AG09309 (cell line): ENCODE measurements around the gene WNT9A.
"Not testable (repeated sequence)": the region's sequence is repeated elsewhere in the genome, so short reads cannot be mapped to it uniquely, and the experiment has no call there.

Experiments
- DNase-seq: peaks from one replicate; pipeline ENCODE4 v3.0.0-alpha.2; 2010; ENCODE audit warnings: low read depth
- H3K4me3 ChIP-seq: 2 replicates; pipeline ENCODE4 v1.5.1; 2011; ENCODE audit warnings: mild to moderate bottlenecking, low read depth, low read length, moderate library complexity; ENCODE audit not compliant: control insufficient read depth
- TF ChIP-seq, protein P1 (sequence below): IDR thresholded peaks from 2 replicates; pipeline ENCODE4 v1.5.1; 2011; ENCODE audit warnings: mild to moderate bottlenecking, low read depth, low read length, inconsistent platforms; ENCODE audit not compliant: insufficient read depth, control insufficient read depth; ENCODE audit errors: missing control alignments

Gene WNT9A, protein sequence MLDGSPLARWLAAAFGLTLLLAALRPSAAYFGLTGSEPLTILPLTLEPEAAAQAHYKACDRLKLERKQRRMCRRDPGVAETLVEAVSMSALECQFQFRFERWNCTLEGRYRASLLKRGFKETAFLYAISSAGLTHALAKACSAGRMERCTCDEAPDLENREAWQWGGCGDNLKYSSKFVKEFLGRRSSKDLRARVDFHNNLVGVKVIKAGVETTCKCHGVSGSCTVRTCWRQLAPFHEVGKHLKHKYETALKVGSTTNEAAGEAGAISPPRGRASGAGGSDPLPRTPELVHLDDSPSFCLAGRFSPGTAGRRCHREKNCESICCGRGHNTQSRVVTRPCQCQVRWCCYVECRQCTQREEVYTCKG

DNA sequence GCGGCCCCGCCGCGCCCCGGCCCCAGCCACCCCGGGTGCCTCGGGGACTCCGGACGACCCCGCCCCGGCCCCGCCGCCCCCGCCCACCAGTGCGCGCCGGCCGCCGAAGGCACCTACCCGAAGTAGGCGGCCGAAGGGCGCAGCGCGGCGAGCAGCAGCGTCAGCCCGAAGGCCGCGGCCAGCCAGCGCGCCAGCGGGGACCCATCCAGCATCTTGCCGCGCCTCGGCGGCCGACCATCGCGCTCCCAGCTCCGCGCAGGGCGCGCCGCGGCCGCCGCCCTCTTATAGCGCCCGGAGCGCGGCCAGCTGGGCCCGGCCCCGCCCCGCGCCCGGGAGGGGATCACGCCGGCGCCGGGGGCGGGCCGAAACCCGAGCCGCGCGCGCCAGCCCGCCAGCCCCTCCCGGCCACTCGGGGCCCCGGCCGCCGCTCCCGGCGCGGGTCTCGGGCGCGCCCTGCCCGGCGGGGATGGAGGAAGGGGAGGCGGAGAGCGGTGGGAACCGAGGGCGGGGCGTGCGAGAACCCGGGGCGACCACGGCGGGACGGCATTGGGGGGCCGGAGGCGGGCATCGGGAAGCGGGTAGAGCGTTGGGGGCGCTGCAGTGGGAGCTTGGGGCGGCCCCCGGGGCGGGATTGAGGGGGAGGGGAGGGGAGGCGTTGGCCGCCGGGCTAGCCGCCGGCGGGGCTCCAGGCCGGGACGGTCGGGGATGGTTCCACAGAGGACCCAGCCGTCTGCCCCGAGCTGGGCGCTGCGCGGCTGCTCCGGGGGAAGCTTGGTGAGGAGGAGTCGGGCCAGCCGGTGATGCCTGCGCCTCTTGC lies at the start of gene WNT9A:
WNT9A (minus strand) TSS at position 257 of the 817 bp plus-strand sequence; CDS start at position 212, 45 bp downstream.
- peak within 1 kb of the TSS; percentile 50 for H3K4me3 ChIP-seq
- TF ChIP-seq, protein P1, sequence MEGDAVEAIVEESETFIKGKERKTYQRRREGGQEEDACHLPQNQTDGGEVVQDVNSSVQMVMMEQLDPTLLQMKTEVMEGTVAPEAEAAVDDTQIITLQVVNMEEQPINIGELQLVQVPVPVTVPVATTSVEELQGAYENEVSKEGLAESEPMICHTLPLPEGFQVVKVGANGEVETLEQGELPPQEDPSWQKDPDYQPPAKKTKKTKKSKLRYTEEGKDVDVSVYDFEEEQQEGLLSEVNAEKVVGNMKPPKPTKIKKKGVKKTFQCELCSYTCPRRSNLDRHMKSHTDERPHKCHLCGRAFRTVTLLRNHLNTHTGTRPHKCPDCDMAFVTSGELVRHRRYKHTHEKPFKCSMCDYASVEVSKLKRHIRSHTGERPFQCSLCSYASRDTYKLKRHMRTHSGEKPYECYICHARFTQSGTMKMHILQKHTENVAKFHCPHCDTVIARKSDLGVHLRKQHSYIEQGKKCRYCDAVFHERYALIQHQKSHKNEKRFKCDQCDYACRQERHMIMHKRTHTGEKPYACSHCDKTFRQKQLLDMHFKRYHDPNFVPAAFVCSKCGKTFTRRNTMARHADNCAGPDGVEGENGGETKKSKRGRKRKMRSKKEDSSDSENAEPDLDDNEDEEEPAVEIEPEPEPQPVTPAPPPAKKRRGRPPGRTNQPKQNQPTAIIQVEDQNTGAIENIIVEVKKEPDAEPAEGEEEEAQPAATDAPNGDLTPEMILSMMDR: no peak
- DNase-seq: no peak

DNA sequence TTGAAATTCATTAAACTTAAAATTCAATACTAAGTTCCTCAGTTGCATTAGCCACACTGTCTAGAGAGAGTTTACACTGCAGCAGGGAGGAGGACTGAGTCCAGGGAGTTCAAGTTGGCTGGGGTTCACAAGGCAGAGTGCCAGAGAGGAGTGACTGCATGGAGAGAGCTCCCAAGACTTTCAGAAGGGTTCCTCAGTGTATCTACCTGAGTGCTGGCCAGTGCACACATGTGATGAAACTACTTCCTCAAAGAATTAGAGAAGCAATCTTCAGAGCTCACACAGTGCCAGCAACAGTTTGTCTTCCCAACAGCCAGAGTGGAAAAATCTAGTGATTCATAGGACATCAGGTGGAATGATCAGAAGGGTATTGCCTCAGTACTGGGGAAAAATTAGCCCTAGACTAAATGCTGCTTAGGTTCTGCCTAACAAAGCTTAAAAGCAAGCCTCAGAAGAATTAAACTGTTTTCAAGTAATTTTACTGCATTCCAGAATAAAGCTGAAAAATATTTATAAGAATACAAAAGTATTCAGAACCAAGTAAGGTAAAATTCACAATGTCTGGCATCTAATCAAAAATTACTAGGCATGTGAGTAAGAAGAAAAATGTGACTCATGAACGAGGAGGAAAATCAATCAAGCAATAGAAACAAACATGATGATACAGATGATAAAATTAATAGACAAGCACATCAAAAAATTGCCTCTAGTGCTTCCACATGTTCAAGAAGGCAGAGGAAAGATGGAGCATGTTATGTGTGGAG lies 48.6 kb upstream of the WNT9A start:
- H3K4me3 ChIP-seq: no peak overlapping the region
- DNase-seq: no peak
- TF ChIP-seq, protein P1: no peak

DNA sequence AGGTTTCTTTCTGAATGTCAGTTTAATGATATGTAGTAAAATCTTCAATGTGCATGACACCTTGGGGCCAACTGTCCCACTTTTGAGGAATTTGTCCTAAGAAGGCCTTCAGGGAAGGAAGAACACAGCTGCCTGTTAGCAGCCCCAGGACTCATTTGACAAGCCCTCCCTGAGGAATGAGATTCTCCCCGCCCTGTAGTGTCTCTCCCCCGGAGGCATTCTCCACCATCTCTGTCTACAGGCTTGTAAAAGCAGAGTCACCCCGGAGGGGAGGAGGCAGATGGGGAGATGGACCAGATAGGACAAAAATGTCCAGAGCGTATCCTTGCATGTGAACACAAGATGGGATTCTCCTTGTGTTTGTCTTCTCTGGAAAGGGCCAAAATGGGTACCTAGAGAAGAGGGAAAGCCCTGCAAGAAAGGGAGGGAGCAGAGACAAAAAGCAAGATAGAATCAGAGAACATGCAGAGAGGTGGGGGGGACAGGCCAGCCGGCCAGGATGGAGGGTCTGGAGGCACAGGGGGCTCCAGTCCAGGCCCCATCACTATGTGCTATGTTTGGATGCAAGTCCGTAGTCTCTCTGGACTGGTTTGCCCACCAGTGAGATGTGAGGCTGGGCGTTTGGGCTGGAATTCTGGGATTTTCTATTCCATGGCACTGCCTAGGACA lies 47.0 kb upstream of the WNT9A start:
- TF ChIP-seq, protein P1: no peak
- no peak for DNase-seq
- no peak overlapping the region for H3K4me3 ChIP-seq

DNA sequence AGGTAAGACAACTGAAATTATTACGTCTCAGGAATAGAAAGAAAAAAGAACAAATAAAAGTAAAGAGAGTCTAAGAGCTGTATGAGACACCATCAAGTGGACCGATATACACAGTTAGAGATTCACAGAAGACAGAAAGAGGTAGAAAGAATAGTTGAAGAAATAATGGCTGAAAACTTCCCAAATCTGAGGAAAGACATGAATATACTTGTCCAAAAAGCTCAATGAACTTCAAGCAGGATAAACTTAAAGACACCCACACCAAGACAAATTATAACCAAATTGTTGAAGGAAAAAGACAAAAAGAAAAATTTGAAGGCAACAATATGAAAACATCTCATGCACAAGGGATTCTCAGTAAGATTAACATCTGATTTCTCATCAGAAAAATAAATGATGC lies 39.4 kb upstream of the WNT9A start:
- DNase-seq: no peak
- H3K4me3 ChIP-seq: no peak overlapping the region
- TF ChIP-seq, protein P1: no peak

DNA sequence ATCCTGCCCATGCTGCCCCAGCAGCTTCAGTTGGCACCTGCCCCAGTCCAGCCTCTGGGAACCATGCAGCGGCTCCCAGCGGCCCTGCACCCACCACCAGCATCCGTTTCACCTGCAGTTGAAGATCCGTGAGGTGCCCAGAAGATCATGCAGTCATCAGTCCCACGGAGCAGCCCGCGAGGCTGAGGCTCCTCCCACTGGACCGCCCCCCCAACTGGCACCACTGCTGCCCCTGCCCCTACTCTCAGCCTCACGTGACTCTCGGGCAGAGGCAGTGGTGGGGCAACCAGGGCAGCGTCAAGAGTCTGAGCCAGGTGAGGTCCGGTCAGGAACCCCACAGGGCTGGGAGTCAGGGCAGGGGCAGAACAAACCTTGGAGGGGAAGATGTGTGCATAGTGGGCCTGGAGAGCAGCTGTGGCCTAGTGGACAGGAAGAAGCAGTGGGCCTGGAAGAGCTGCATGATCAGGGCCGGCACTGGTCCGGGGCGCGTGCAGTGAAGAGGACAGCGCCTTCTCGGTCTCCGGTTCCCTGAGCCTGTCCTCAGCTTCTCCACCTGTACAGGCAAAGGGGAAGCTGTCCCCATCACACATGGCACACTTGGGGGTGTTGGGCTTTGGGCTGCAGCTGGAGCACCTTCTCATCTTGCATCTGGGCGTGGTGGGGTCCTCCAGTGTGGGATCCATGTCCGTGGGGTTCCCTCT lies 28.0 kb upstream of the WNT9A start:
- H3K4me3 ChIP-seq, DNase-seq: not testable (repeated sequence)

DNA sequence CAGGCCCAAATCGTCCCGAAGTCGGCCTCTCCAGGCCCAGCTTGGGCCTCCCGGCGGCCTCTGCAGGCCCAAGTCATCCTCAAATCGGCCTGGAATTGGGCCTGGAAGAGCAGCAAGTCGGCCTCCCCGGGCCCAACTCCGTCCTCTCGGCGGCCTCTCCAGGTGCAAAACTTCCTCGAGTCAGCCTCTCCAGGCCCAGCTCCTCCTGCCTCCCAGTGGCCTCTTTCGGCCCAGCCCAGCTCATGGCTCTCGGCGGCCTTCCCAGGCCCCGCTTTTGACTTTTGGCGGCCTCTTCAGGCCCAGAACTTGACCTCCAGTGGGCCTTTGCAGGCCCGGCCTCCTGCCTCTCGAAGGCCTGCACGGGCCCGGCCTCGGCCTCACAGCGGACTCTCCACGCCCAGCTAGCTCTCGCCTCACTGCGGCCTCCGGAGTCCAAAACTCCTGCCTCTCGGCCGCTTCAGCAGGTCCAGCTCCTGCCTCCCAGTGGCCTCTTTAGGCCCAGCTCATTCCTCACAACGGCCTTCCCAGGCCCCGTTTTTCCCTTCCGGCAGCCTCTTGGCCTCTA lies 26.1 kb upstream of the WNT9A start:
- H3K4me3 ChIP-seq, DNase-seq: not testable (repeated sequence)

DNA sequence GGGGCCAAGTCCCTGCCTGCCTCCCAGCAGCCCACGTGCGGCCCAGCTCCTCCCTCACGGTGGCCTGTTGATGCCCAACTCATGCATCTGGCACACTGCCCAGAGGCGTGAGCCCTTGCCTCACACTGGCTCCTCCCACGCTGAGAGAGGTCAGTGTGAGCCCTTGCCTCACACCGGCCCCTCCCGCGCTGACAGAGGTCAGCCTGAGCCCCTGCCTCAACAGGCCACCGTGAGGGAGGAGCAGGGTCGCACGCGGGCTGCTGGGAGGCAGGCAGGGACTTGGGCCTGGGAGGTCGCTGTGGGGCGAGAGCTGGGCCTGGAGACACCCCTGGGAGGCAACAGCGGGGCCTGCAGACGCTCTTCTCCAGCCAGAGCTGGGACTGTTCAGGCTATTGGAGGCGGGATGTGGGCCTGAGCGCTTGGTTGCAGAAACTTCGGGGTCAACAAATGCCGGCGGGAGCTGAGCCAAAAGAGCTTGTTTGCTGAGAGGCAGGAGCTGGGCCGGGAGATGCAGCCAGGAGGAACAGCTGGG lies 25.2 kb upstream of the WNT9A start:
- DNase-seq, H3K4me3 ChIP-seq: not testable (repeated sequence)

DNA sequence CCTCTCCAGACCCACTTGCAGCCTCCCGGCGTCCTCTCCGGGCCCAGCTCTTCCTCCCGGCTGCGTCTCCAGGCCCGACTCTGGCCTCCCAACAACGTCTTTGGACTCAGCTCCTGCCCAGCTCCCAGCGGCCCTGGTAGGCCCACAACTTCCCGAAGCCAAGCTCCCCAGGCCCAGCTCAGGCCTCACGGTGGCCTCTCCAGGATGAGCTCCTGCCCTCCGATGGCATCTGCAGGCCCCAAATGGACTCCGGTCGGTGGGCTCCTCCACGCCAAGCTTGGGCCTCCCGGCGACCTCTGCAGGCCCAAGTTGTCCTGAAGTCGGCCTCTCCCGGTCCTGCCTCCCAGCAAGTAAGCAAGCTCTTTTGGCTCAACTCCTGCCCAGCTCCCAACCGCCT lies 24.5 kb upstream of the WNT9A start:
- H3K4me3 ChIP-seq, DNase-seq: not testable (repeated sequence)

DNA sequence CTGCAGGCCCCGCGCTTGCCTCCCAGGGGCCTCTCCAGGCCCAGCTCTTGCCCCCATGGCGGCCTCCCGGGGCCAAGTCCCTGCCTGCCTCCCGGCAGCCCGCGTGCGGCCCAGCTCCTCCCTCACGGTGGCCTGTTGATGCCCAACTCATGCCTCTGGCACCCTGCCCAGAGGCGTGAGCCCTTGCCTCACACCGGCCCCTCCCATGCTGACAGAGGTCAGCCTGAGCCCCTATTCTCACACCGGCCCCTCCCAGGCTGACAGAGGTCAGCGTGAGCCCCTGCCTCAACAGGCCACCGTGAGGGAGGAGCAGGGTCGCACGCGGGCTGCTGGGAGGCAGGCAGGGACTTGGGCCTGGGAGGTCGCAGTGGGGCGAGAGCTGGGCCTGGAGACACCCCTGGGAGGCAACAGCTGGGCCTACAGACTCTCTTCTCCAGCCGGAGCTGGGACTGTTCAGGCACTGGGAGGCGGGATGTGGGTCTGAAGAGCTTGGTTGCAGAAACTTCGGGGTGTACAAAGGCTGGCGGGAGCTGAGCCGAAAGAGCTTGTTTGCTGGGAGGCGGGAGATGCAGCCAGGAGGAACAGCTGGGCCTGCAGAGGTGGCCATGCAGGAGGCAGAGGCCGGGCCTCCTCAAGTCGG lies 24.0 kb upstream of the WNT9A start:
- H3K4me3 ChIP-seq, DNase-seq: not testable (repeated sequence)

DNA sequence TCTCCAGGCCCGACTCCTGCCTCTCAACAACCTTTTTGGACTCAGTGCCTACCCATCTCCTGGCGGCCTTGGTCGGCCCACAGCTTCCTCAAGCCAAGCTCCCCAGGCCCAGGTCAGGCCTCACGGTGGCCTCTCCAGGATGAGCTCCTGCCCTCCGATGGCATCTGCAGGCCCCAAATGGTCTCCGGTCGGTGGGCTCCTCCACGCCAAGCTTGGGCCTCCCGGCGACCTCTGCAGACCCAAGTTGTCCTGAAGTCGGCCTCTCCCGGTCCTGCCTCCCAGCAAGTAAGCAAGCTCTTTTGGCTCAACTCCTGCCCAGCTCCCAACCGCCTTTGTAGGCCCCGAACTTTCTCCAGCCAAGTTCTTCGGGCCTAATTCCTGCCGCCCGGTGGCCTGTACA lies 23.5 kb upstream of the WNT9A start:
- DNase-seq, H3K4me3 ChIP-seq: not testable (repeated sequence)
